Omental fat pad (tissue), 4 donors: ENCODE data around the gene MTHFSD. TPM values are rescaled to one million over a fixed set of nuclear protein-coding genes. Genes with fewer than 3 reads are reported as not detected.

ENCODE experiments used
- ATAC-seq: fragments of 150-250 bp; one replicate; pipeline ENCODE4 v1.9.1; 2016; ENCODE audit warnings: mild to moderate bottlenecking, moderate library complexity; ENCODE audit not compliant: low FRiP score
- DNase-seq: peaks from one replicate; pipeline ENCODE4 v3.0.0-alpha.2; 2019; ENCODE audit warnings: low spot score
- CTCF ChIP-seq, 3 donors: fragments of 450-650 bp; IDR thresholded peaks; one replicate each; pipeline ENCODE4 v1.5.1; 2016 to 2017; ENCODE audit warnings: antibody characterized with exemption in 3 of 3, mild to moderate bottlenecking in 3 of 3, moderate library complexity in 2 of 3
- total RNA-seq, 4 donors: library from RNA; depleted of rRNA; stranded (reverse); fragments of >200 nt; gene quantifications; one replicate each; pipeline ENCODE4 v1.1.0, GENCODE V29; 2016

The MTHFSD gene
- total RNA-seq, 4 donors from 2014 or later: 6.4 to 20.2 (median 9.1) TPM

GRCh38 chr16:86540894-86541293 lies 14.1 kb downstream of the MTHFSD start:
- no peak for ATAC-seq
- DNase-seq: no peak

GRCh38 chr16:86538196-86538780 lies 16.7 kb downstream of the MTHFSD start:
- ATAC-seq (no peak), DNase-seq (no peak)
- no peak for TF ChIP-seq CTCF (IDR thresholded peaks at IDR 0.05)

More at GRCh38 chr16:86540894-86541293, 14.1 kb downstream of the MTHFSD start:
- no peak for TF ChIP-seq CTCF (IDR thresholded peaks at IDR 0.05)

GRCh38 chr16:86537486-86537885 lies 17.5 kb downstream of the MTHFSD start:
- no peak for DNase-seq
- no peak for TF ChIP-seq CTCF (IDR thresholded peaks at IDR 0.05)
- no peak for ATAC-seq

- TF ChIP-seq CTCF (IDR thresholded peaks at IDR 0.05): no peak
- no peak for ATAC-seq
- DNase-seq: no peak
Observed at GRCh38 chr16:86536621-86537020, 18.4 kb downstream of the MTHFSD start.

- ATAC-seq (no peak), DNase-seq (no peak)
- no peak for TF ChIP-seq CTCF (IDR thresholded peaks at IDR 0.05)
Observed at GRCh38 chr16:86534779-86535615, 20.0 kb downstream of the MTHFSD start.

- DNase-seq: no peak
- TF ChIP-seq CTCF (IDR thresholded peaks at IDR 0.05): no peak
- no peak for ATAC-seq
Observed at GRCh38 chr16:86533767-86534351, 21.2 kb downstream of the MTHFSD start.
